NK-92 (cell line): ENCODE results near the gene PPP1R37.
A peak's percentile ranks its signal among the peaks of the same experiment; 100 is the strongest.

Experiments used
- DNase-seq: peaks from one replicate; lab custom pipeline; 2025; ENCODE audit not compliant: unreplicated experiment; lab: John Stamatoyannopoulos, UW

PPP1R37 gene

DNA sequence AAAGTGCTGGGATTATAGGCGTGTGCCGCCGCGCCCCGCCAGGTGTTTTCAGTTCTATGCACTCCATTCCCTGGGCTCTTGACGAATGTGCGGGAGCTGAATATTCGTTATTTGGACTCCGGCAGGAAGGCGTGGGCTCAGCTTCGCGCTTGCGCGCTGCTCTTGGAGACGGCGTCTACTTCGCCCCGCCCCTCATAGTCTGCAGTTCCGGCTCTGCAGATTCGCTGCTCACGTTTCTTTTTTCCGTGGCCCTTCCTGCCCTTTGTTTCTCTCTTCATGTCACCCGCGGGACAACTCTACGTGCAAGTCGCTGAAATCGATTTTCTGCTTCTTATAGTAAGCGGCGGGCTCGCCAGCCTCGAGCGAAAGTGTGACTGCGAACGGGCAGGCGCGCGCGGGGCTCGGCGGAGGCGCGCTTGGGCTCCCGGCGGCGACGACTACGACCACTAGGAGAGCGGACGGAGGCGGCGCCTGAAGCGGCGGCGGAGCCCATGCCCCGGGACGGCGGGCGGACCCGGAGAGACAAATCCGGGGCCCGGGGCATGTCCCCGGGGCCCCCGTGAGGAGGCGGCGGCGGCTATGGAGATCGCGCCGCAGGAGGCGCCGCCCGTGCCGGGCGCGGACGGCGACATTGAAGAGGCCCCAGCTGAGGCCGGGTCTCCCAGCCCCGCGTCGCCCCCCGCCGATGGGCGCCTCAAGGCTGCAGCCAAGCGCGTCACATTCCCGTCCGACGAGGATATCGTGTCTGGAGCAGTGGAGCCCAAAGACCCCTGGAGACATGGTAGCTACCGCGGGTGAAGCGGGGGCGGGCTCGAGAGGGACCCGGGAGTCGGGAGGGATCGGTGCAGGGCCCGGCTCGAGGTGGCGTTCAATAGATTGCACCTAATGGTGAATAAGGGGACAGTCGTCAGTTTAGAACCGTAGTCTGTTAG is at the start of gene PPP1R37:
PPP1R37 (plus strand) TSS at position 433 of the 932 bp plus-strand sequence; CDS start at position 580, 147 bp downstream.
- DNase-seq = peak; percentile 36

GRCh38 chr19:45045671-45046353 is 47.2 kb upstream of the PPP1R37 start:
- DNase-seq = no peak

DNA sequence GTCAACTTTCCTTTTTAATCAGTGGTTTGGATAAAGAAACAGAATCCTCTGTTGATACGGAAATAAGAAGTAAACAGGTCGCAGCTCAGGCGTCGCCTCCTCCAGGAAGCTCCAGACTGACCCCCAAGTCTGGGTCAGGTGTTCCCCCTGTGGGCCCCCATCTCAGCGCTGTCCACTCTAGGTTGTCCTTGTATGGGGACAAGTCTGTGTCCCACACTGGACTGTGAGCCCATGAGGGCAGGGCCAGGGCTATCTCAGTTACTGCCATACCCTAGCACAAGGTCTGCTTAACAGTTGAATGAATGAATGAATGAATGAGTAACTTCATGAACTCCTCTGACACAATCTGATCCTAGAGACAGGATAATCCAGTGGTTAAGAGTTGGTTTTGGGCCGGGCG is 46.6 kb upstream of the PPP1R37 start:
- no peak for DNase-seq

GRCh38 chr19:45047188-45047797 is 45.7 kb upstream of the PPP1R37 start:
- no peak for DNase-seq

- no peak for DNase-seq
Observed at GRCh38 chr19:45049073-45049736, 43.8 kb upstream of the PPP1R37 start.

DNA sequence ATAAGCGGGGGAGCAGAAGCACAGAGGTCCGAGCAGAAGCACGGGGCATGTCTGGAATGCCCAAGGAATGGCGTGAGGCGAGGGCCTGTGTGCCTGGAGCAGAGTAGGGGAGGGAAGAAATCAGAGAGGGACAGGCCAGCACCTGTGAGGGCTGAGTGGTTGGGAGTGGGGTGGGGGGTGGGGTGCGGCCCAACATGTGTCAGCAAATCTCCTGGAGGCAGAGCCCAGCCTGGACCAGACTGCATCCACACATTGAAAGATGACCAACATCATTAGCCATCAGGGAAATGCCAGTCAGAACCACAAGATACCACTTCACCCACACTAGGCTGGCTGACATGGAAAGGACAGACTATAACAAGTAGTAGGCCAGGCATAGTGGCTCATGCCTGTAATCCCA is 42.9 kb upstream of the PPP1R37 start:
- DNase-seq = no peak

GRCh38 chr19:45051929-45052579 is 40.9 kb upstream of the PPP1R37 start:
- DNase-seq = no peak

DNA sequence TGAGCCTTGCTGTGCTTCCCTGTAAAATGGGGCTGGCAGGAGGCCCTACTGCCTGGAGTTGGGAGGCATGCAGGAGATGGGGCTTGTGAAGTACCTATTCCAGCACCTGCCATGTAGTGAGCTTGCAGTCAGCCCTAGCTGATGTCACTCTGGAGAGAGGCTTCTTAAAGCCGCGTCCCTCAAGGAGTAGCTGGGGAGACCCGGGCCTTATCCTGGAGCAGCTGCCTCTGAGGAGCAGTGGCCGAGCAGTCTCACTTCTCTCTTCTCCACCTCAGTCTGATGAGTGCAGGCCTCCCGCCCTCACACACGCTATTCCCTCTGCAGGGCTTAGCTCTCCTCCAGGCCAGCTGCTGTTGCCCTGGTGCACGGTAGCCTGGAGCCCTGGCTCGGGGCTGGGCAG is 36.1 kb upstream of the PPP1R37 start:
- no peak for DNase-seq

GRCh38 chr19:45057444-45057843 is 35.5 kb upstream of the PPP1R37 start:
- no peak for DNase-seq

GRCh38 chr19:45058622-45059159 is 34.3 kb upstream of the PPP1R37 start:
- DNase-seq = no peak

- DNase-seq = no peak
Observed at GRCh38 chr19:45059258-45059965, 33.6 kb upstream of the PPP1R37 start.

GRCh38 chr19:45061965-45062364 is 31.0 kb upstream of the PPP1R37 start:
- DNase-seq = no peak

GRCh38 chr19:45063851-45064801 is 28.9 kb upstream of the PPP1R37 start:
- no peak for DNase-seq

DNA sequence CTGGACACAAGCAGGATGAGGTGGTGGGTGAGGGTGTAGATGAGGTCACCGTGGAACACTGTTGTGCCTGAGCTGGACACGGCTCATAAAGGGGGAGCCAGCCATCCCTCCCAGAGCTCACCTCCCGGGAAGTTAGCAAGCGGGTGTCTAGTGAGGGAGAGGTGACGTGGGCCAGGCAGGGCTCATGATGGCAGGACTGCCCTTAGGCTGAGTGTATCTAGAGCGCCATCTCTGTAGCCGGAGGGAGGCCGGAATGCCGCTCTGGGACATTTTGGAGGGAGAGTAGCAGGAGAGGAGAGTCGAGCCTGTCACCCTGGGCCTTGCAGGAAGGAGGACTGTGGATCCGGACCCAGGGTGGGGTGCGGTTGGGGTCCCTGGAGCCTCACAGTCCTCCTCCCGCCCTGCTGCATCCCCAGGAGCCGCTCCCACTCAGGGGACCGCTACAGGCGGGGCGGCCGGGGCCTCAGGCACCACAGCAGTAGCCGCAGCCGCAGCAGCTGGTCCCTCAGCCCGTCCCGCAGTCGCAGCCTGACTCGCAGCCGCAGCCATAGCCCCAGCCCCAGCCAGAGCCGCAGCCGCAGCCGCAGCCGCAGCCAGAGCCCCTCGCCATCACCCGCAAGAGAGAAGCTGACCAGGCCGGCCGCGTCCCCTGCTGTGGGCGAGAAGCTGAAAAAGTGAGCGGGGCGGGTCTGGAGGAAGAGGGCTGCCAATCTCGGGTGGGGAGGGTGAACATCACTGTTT is 25.9 kb upstream of the PPP1R37 start:
- no peak for DNase-seq

- no peak for DNase-seq
Observed at GRCh38 chr19:45068041-45068440, 24.9 kb upstream of the PPP1R37 start.

GRCh38 chr19:45069056-45069455 is 23.9 kb upstream of the PPP1R37 start:
- no peak for DNase-seq

DNA sequence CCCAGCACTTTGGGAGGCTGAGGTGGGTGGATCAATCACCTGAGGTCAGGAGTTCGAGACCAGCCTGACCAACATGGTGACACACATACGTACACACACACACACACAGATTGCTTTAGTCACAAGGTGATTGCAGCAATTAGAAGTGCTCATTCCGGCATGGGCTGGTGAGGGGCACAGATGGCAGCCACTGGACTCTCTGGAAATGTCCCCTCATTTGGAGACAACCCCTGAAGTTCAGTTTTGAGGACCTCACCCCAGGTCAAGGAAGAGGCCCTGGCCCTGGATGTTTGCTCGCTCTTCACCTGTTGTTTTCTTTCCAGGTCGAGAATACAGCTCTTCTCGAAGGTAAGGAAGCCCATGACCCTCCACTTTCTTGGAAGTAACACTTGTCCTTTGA is 22.8 kb upstream of the PPP1R37 start:
- DNase-seq = no peak
